Stimulated activated CD8-positive, alpha-beta memory T cell treated with anti-CD3 and anti-CD28 coated beads, Interleukin-4, amount 100 ng/mL, for 24 hours (primary cell): Measurements from ENCODE around the gene KCNJ4.

ENCODE experiments used
- DNase-seq: peaks from one replicate; pipeline ENCODE4 v3.0.0-alpha.2; 2020; ENCODE audit warnings: low read depth

KCNJ4 gene

GRCh38 chr22:38452373-38453065, 2.5 kb downstream of the KCNJ4 start:
- no peak for DNase-seq

- no peak for DNase-seq
Observed at GRCh38 chr22:38451864-38452263, 3.1 kb downstream of the KCNJ4 start.

- DNase-seq, result no peak
Observed at GRCh38 chr22:38451404-38451803, 3.6 kb downstream of the KCNJ4 start.

GRCh38 chr22:38450234-38450797, 4.7 kb downstream of the KCNJ4 start:
- DNase-seq, result no peak

GRCh38 chr22:38449776-38450175, 5.2 kb downstream of the KCNJ4 start:
- no peak for DNase-seq

GRCh38 chr22:38448945-38449745, 5.9 kb downstream of the KCNJ4 start:
- no peak for DNase-seq

- DNase-seq, result no peak
Observed at GRCh38 chr22:38446018-38446601, 8.9 kb downstream of the KCNJ4 start.

GRCh38 chr22:38444783-38445182, 10.2 kb downstream of the KCNJ4 start:
- DNase-seq, result no peak

GRCh38 chr22:38443628-38444521, 11.1 kb downstream of the KCNJ4 start:
- DNase-seq, result no peak

- no peak for DNase-seq
Observed at GRCh38 chr22:38442967-38443627, 11.9 kb downstream of the KCNJ4 start.

GRCh38 chr22:38441620-38442287, 13.2 kb downstream of the KCNJ4 start:
- DNase-seq, result no peak

GRCh38 chr22:38440747-38441350, 14.2 kb downstream of the KCNJ4 start:
- DNase-seq, result no peak

GRCh38 chr22:38437416-38437815, 17.6 kb downstream of the KCNJ4 start:
- DNase-seq, result no peak

- DNase-seq, result no peak
Observed at GRCh38 chr22:38436629-38437395, 18.2 kb downstream of the KCNJ4 start.

GRCh38 chr22:38435965-38436364, 19.0 kb downstream of the KCNJ4 start:
- no peak for DNase-seq

- no peak for DNase-seq
Observed at GRCh38 chr22:38435010-38435409, 20.0 kb downstream of the KCNJ4 start.

GRCh38 chr22:38433871-38434270, 21.1 kb downstream of the KCNJ4 start:
- no peak for DNase-seq

GRCh38 chr22:38432264-38432663, 22.7 kb downstream of the KCNJ4 start:
- no peak for DNase-seq

- DNase-seq, result no peak
Observed at GRCh38 chr22:38431266-38432010, 23.6 kb downstream of the KCNJ4 start.
